Measurements from ENCODE around the gene KIRREL1. TPM values are rescaled to one million over a fixed set of nuclear protein-coding genes. Genes with fewer than 3 reads are reported as not detected.

Gene KIRREL1
- total RNA-seq, 2 experiments from 2014 or later = not detected

DNA sequence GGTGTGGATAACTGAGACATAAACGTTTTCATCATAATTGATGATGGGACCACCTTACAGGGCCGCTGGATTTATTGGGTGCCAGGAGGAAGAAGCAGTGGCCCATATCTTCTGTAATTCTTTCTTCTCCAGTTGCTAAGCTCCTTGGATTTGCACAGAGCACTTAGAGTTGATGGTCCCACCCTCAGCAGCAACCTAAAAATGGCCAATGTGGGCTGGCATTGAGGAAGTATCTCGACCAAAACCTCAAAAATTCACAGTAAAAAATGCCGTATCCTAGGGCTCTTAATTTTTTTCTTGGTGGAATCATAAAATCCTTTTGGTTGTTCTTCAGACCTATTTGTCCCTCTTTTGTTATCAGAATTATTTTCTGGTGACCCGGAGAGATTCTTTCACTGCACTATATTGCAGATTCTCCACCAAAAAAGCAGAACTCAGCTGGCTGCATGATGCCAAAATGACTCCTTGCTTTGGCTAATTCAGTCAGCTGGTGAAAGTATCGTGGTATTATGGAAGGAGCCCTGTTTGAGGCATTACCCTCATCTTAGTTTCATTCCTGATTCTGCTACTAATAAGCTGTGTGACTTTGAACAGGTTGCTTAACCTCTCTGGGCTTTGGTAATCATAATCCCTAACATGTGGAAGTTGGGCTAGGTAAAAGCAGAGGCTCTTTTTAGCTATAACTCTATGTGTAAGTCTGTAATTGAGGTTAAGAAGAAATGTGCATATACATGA lies 27.6 kb downstream of the KIRREL1 start:
- CTCF ChIA-PET = no interaction called here
- ATAC-seq (no peak), DNase-seq (no peak)
- Mint-ChIP-seq H3K27ac (no peak overlapping the region), H3K4me1 (no peaks in the 10 kb centered on the region), H3K36me3 (no peaks in the 10 kb centered on the region), H3K27me3 (peaks cover 17% of the 10 kb centered on the region), H3K4me3 (no peak overlapping the region), H3K9me3 (ENCODE audit: low read depth) (no peaks in the 10 kb centered on the region)

DNA sequence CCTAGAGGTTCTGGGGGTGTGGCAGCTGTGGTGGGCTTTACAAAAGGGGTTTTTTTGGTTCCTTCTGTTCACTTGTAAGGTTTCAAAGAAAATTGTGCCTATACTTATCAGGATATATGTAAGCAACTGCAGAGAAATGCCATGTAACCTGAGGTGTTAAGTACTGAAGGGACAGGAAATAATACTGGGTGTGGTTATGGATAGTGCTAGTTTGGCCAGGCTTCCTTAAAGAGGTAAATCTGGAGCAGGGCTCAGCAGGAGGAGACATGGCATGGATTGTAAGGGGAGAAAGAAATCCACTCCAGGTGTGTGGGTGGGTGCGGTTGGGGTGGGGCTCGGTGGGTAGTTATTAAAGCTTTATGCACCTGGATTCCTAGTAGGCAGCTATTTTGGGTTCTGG lies 28.3 kb downstream of the KIRREL1 start:
- CTCF ChIA-PET = no interaction called here

DNA sequence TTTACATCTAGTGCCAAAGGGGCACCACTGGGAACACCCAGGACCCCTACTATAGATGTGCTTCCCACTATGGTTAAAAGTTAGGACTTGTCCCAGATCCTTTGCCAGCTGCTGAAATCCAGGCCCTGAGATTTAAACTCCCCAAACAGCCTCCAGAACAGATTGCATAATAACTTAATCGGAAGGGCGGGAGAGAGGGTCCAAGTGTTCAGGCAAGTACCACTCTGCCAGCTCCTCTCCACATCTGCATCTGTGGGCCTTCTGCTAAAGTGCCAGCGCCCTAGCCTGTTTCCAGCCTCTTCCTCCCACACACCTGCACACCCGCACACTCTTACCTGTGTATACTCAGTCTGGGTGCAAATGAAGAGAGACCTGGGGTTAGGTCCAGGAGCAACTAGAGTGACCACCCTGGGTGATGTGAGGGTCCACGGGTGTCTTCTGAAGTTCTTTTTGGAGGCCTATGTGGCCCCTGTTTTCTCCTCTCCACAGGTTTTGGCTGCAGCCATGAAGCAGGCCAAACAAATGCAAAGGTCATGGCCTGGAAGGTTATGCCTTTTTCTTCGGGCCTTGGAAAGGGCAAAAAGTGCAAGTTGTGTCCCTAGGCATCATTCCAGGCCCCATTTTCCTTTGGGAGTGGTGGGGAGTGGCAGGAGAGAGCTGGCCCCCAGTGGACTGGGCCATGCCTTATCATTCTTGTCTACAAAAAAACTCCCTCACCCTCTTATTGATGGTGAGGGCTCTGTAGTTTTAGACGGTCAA lies 29.3 kb downstream of the KIRREL1 start:
- DNase-seq = no peak
- Mint-ChIP-seq H3K27me3 (peaks cover 11% of the 10 kb centered on the region), H3K9me3 (ENCODE audit: low read depth) (no peaks in the 10 kb centered on the region), H3K4me3 (no peak overlapping the region), H3K36me3 (no peaks in the 10 kb centered on the region), H3K27ac (no peak overlapping the region), H3K4me1 (no peaks in the 10 kb centered on the region)
- CTCF ChIA-PET = no interaction called here
- ATAC-seq = no peak

More for the DNA sequence above, 28.3 kb downstream of the KIRREL1 start:
- H3K27me3 Mint-ChIP-seq = peaks cover 14% of the 10 kb centered on the region
- H3K4me1 Mint-ChIP-seq = no peaks in the 10 kb centered on the region
- ATAC-seq (no peak), DNase-seq (no peak)
- H3K27ac Mint-ChIP-seq = no peak overlapping the region
- no peaks in the 10 kb centered on the region for H3K9me3 Mint-ChIP-seq (ENCODE audit: low read depth)
- no peak overlapping the region for H3K4me3 Mint-ChIP-seq
- no peaks in the 10 kb centered on the region for H3K36me3 Mint-ChIP-seq

DNA sequence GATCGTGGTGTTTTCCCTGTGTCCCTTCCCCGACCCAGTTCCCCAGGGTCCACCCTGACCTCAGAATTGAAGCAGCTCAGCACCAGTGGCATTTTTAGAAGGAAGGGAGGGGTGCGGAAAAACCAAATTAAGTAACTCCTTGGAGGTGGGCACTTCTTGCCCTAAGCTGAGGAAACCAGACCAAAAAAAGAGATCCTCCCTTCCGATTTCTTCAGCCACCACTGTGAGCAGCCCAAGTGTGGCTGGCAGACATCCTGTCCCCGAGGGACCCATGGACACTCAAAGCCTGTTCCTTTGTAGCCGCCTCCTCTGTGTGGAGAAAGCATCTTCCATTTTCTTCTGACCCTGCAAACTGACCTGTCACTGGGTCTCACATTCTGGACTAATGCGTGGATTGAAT lies 31.3 kb downstream of the KIRREL1 start:
- Mint-ChIP-seq H3K4me3 (no peak overlapping the region), H3K9me3 (ENCODE audit: low read depth) (no peaks in the 10 kb centered on the region), H3K27ac (no peak overlapping the region), H3K36me3 (no peaks in the 10 kb centered on the region), H3K4me1 (no peaks in the 10 kb centered on the region), H3K27me3 (peaks cover 2% of the 10 kb centered on the region)
- no peak for DNase-seq
- ATAC-seq = no peak
- CTCF ChIA-PET = no interaction called here

DNA sequence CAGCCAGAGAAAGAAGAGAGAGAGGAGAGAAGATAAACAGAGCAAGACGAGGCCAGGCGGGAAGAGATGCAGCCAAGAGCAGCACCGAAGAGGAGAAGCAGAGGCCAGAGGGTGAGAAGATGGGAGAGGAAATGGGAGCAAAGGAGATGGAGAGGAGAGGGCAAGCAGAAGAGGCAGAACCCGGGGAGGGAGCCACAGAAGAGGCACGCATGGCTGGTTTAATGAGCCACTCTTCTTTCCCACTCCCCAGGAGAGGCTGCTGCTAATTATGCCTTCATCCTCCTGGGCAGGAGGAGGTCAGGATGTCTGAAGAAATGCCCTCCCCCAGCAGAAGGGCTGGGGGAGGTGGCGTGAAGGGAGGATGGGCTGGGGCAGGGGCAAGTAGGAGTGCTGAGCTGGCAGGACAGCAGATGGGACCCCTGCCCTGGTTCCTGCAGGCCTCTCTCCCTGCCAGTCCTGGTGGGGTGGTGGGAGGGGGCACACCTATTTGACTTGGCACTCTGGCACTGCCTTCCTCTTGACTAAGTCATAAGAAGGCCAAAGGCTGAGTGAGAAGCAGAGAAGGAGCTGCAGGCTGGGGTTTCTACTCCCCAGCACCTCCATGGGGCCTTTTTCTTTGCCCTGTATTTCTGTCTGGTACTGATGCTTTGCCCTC lies 32.3 kb downstream of the KIRREL1 start:
- ATAC-seq = no peak
- no peaks in the 10 kb centered on the region for H3K36me3 Mint-ChIP-seq
- CTCF ChIA-PET = interaction anchor here (0.8 kb wide), 1 partner anchor 34 kb away, joined by 4 read pairs; no protein-coding TSS in a partner anchor
- no peak overlapping the region for H3K4me3 Mint-ChIP-seq
- H3K9me3 Mint-ChIP-seq (ENCODE audit: low read depth) = no peaks in the 10 kb centered on the region
- no peak overlapping the region for H3K27ac Mint-ChIP-seq
- H3K4me1 Mint-ChIP-seq = no peaks in the 10 kb centered on the region
- H3K27me3 Mint-ChIP-seq = peaks cover 2% of the 10 kb centered on the region
- DNase-seq = no peak

DNA sequence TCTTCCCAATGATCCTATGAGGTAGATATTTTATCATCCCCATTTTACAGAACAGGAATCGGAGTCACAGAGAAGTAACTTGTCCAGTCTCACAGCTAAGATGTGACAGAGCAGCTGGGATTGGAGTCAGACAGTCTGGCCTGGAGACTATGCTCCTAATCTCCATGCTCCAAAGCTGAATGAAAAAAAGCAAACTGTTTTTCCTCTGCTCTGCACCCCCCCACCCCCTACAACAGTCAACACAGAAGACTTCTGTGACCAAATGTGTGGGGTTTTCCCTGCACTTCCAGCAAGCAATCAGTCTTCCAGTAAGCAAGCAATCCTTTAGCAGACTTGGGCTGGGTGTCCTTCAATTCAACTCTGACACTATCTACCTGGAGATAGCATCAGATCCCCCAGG lies 33.2 kb downstream of the KIRREL1 start:
- H3K9me3 Mint-ChIP-seq (ENCODE audit: low read depth) = no peaks in the 10 kb centered on the region
- H3K4me3 Mint-ChIP-seq = no peak overlapping the region
- DNase-seq = no peak
- CTCF ChIA-PET = interaction anchor here (0.8 kb wide), 1 partner anchor 35 kb away, joined by 4 read pairs; no protein-coding TSS in a partner anchor
- ATAC-seq = no peak
- H3K36me3 Mint-ChIP-seq = no peaks in the 10 kb centered on the region
- H3K4me1 Mint-ChIP-seq = no peaks in the 10 kb centered on the region
- H3K27me3 Mint-ChIP-seq = peaks cover 2% of the 10 kb centered on the region
- no peak overlapping the region for H3K27ac Mint-ChIP-seq

DNA sequence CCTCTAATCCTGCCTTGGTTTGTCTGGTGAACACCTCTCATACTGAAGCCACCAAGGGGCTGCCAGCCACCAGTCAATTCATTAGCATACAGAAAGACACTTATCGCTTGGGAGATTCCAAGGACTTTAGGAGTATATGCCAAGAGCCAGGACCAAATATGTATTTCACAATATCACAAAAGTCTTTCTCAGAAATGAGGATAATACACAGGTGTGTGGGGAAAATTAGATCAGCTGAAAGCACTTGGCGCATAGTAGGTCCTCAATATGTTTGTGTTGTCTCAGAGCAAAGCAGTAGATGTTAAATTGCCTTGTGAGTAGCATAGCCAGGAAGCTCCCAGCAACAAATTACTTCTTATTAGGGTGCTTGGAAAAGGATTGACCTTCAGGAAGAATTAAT lies 34.1 kb downstream of the KIRREL1 start:
- CTCF ChIA-PET = no interaction called here
- Mint-ChIP-seq H3K9me3 (ENCODE audit: low read depth) (no peaks in the 10 kb centered on the region), H3K36me3 (no peaks in the 10 kb centered on the region), H3K4me3 (no peak overlapping the region), H3K27me3 (peaks cover 2% of the 10 kb centered on the region), H3K4me1 (no peaks in the 10 kb centered on the region), H3K27ac (no peak overlapping the region)
- ATAC-seq (no peak), DNase-seq (no peak)

DNA sequence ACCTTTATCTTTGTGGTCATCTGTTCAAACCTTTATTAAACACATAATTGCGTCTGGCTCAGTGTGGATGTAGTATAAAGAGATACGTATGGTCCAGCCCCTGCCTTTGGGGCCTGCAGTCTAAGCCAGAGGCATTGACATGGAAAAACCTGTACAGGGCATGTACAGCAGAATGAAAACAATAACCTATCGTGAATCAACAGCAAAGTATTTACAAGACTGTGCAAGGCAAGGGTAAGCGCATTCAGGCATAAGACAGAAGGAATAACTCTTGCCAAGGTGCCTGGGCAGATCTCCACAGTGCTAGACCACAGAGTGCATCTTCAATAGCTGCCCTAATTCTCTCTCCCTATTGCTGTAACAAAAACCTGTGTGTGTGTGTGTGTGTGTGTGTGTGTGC lies 35.5 kb downstream of the KIRREL1 start:
- Mint-ChIP-seq H3K4me1 (no peaks in the 10 kb centered on the region), H3K27ac (no peak overlapping the region), H3K27me3 (peaks cover 2% of the 10 kb centered on the region), H3K4me3 (no peak overlapping the region), H3K9me3 (ENCODE audit: low read depth) (no peaks in the 10 kb centered on the region), H3K36me3 (no peaks in the 10 kb centered on the region)
- CTCF ChIA-PET = no interaction called here
- DNase-seq (no peak), ATAC-seq (no peak)

DNA sequence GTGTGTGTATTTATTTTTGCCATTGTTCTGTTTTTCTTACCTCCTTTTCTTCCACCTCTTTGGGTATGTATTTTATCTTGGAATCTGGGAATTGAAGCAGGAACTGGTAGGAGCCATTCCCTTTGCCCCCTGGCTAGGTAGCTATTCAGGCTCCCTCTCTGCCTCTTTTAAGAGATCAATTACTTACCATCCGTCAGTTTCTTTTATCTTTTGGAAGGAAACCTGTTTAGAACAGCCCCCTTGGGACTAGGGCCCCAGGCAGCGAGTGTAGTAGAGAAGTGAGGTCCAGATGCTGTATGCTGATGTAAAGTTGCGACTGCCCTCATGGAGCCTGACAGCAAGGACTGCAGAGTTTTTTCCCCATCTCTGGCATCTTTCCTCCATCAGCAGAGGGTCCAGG lies 41.6 kb downstream of the KIRREL1 start:
- CTCF ChIA-PET = interaction anchor here (0.9 to 2.6 kb wide), 2 partner anchors 10 to 43 kb away, joined by 6 to 14 read pairs; no protein-coding TSS in a partner anchor
- Mint-ChIP-seq H3K36me3 (no peaks in the 10 kb centered on the region), H3K9me3 (ENCODE audit: low read depth) (no peaks in the 10 kb centered on the region), H3K4me1 (no peaks in the 10 kb centered on the region), H3K27me3 (no peaks in the 10 kb centered on the region), H3K27ac (no peak overlapping the region), H3K4me3 (no peak overlapping the region)
- no peak for DNase-seq
- ATAC-seq = no peak

DNA sequence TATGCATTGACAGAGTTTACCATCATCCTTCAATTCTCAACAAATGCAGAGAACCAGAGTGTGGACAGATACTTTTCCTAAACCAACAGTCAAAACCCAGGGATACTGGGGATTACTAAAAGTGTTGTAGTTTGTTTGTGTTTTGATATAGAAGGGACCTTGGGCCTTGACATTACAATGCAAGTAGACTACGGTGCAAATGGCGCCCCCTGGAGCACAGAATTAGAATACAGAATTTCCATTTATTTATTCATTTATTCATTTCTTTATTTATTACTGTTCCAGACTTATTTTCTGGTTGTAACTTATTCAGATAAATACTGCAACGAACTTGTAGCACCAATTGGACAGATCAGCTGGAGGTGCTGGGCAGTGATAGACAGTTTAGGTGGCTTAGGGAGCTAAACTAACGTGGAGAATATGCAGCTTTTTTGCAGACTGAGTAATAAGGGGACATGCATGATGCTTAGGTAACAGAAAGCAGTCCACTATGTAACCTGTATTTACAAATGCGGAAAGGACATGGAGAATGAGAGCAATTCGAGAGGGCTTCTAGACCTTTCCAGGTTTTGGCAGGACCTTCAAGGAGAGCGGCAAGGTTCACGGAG lies 42.6 kb downstream of the KIRREL1 start:
- no peak for DNase-seq
- Mint-ChIP-seq H3K36me3 (no peaks in the 10 kb centered on the region), H3K27me3 (no peaks in the 10 kb centered on the region), H3K4me3 (no peak overlapping the region), H3K9me3 (ENCODE audit: low read depth) (no peaks in the 10 kb centered on the region), H3K27ac (no peak overlapping the region), H3K4me1 (no peaks in the 10 kb centered on the region)
- ATAC-seq = no peak
- CTCF ChIA-PET = interaction anchor here (1.2 to 2.6 kb wide), 2 partner anchors 44 to 72 kb away, joined by 4 to 14 read pairs; no protein-coding TSS in a partner anchor

DNA sequence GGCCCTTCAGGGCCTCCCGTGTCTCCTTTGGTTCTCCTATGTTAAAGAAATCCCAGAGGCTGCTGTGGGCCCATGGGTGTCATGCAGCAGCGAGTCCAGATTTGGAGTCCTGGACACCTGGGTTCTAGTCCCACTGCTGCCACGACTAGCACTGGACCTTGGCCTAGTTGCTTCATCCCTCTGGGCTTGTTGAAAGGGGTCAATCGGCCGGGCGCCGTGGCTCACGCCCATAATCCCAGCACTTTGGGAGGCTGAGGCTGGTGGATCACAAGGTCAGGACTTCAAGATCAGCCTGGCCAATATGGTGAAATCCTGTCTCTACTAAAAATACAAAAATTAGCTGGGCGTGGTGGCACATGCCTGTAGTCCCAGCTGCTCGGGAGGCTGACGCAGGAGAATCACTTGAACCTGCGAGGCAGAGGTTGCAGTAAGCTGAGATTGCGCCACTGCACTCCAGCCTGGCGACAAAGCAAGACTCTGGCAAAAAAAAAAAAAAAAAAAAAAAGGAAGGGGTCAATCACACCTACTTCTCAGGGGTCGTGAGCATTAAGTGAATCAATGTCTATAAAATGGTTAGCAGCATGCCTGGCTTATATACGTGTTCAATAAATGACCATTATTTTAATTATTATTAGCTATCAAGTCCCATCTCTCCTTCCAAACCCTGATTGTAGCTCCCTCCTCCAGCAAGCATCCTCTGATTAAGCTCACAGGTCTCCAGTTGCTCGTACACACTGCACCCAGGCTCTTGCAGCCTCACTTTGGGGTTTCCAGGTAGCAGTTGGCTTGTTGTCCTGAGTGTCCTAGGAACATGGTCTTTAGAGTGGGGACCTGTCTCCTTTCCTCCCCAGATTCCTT lies 43.8 kb downstream of the KIRREL1 start:
- H3K4me1 Mint-ChIP-seq = no peaks in the 10 kb centered on the region
- no peak for DNase-seq
- CTCF ChIA-PET = interaction anchor here (0.7 to 1.4 kb wide), 4 partner anchors 40 to 73 kb away, joined by 3 to 9 read pairs (median 4); no protein-coding TSS in a partner anchor
- ATAC-seq = no peak
- no peak overlapping the region for H3K27ac Mint-ChIP-seq
- no peaks in the 10 kb centered on the region for H3K9me3 Mint-ChIP-seq (ENCODE audit: low read depth)
- no peaks in the 10 kb centered on the region for H3K36me3 Mint-ChIP-seq
- H3K4me3 Mint-ChIP-seq = no peak overlapping the region
- H3K27me3 Mint-ChIP-seq = no peaks in the 10 kb centered on the region

DNA sequence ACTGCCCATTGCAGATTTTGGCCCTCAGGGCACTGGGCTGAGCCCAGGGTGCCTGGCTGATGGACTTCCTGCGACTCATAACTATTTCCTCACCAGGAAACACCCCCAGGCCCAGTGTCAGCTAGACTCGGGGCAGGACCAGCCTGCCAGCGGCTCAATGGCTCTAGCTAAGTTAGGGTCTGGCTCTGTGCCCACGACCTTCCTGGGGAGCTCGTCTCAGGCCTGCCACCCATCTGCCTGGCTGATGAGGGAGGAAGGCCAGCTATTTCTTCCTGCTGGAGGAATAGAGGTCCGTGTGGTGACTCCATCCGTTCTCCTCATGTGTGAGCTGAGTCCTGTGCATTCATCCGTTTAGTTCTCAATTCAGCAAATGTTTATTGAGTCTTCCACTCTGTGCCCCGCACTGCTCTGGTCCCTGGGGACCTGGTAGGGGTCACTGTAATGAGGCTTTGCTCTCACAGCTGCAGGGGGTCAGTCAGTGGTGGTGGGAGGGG lies 44.5 kb downstream of the KIRREL1 start:
- Mint-ChIP-seq H3K9me3 (ENCODE audit: low read depth) (no peaks in the 10 kb centered on the region), H3K27me3 (no peaks in the 10 kb centered on the region), H3K27ac (no peak overlapping the region), H3K36me3 (no peaks in the 10 kb centered on the region), H3K4me3 (no peak overlapping the region), H3K4me1 (no peaks in the 10 kb centered on the region)
- no peak for ATAC-seq
- CTCF ChIA-PET = interaction anchor here (0.7 to 1.4 kb wide), 3 partner anchors 40 to 58 kb away, joined by 3 to 9 read pairs (median 3); no protein-coding TSS in a partner anchor
- DNase-seq = no peak
